OCI-LY1 (cell line): ENCODE data around the gene ST8SIA1.

Source experiments
- CTCF ChIP-seq: fragments of 200-600 bp; sonication (generic), shearing (Covaris generic); IDR thresholded peaks from 2 replicates; pipeline ENCODE4 v1.5.1; 2017; ENCODE audit warnings: mild to moderate bottlenecking, antibody characterized with exemption, low read length, moderate library complexity, mixed read lengths
- EZH2 ChIP-seq: fragments of 200-600 bp; sonication (generic), shearing (Covaris generic); IDR thresholded peaks from 2 replicates; pipeline ENCODE4 v1.8.0; 2017; ENCODE audit warnings: borderline replicate concordance, mixed run types, mild to moderate bottlenecking, antibody characterized with exemption, low read length, moderate library complexity, mixed read lengths

- TF ChIP-seq CTCF (no peak), EZH2 (no peak)
Observed at GRCh38 chr12:22209422-22209821, 125.1 kb downstream of the ST8SIA1 start.
